ENCODE results near the gene AGAP5. TPM values are rescaled to one million over a fixed set of nuclear protein-coding genes. Genes with fewer than 3 reads are reported as not detected.

AGAP5 gene
- total and polyA plus RNA-seq, 2 of the 8 experiments (the other 6 are each of a cell fraction or from before 2014, with no cell fraction given), result 5.4 to 6.0 TPM

- no peak for TF ChIP-seq CTCF (IDR thresholded peaks at IDR 0.05; ENCODE audit: control extremely low read depth in 1 of 3, insufficient read depth in 1 of 3, low read depth in 1 of 3, low read length in 3 of 3)
- peak; percentile 29; the same call in 1 of the 2 replicates for TF ChIP-seq SIX5 (IDR thresholded peaks at IDR 0.05; ENCODE audit: low read depth, low read length)
- peak; percentile 84; the same call in 1 of the 2 replicates for TF ChIP-seq SP4 (IDR thresholded peaks at IDR 0.05; ENCODE audit: low read length)
- TF ChIP-seq SP2 (IDR thresholded peaks at IDR 0.05; ENCODE audit: low read length), result no peak
- peak; percentile 91 for TF ChIP-seq CREB1 (IDR thresholded peaks at IDR 0.05)
- peak; percentile 94 for TF ChIP-seq POLR2AphosphoS5 (IDR thresholded peaks at IDR 0.05; ENCODE audit: low read depth, low read length)
- no peak for TF ChIP-seq SIRT6 (IDR thresholded peaks at IDR 0.05; ENCODE audit: low read length)
- no peak for TF ChIP-seq FOSL1 (IDR thresholded peaks at IDR 0.05; ENCODE audit: insufficient read depth, low read depth, low read length)
- peak; percentile 79 to 81; a peak in 2 of 4 replicates for TF ChIP-seq HDAC2 (IDR thresholded peaks at IDR 0.05; ENCODE audit: borderline replicate concordance in 1 of 2, low read depth in 2 of 2, low read length in 2 of 2)
- TF ChIP-seq NANOG (IDR thresholded peaks at IDR 0.05; ENCODE audit: insufficient read depth, low read depth, low read length, poor library complexity, severe bottlenecking), result peak; percentile 13
- TF ChIP-seq USF2 (IDR thresholded peaks at IDR 0.05; ENCODE audit: low read length), result no peak
- no peak for TF ChIP-seq CBX5 (IDR thresholded peaks at IDR 0.05; ENCODE audit: low read depth, low read length)
- no peak for TF ChIP-seq ATF3 (IDR thresholded peaks at IDR 0.05; ENCODE audit: insufficient read depth, low read depth, low read length)
- TF ChIP-seq SUZ12 (IDR thresholded peaks at IDR 0.05; ENCODE audit: low read length), result no peak
- TF ChIP-seq NRF1 (IDR thresholded peaks at IDR 0.05; ENCODE audit: low read depth, low read length), result no peak
- 0 out of 2 replicates have a peak, but pooled peaks have one; percentile 26 for TF ChIP-seq EGR1 (IDR thresholded peaks at IDR 0.05; ENCODE audit: borderline replicate concordance, low read depth, low read length)
- no peak for TF ChIP-seq RAD21 (IDR thresholded peaks at IDR 0.05 in 1 of 2, conservative IDR thresholded peaks at IDR 0.05 in 1 of 2; ENCODE audit: low read depth in 2 of 2, low read length in 2 of 2)
- TF ChIP-seq CTBP2 (IDR thresholded peaks at IDR 0.05; ENCODE audit: borderline replicate concordance, insufficient read depth, insufficient read length, low read length), result no peak
- no peak for TF ChIP-seq JUN (IDR thresholded peaks at IDR 0.05; ENCODE audit: low read depth, low read length)
- TF ChIP-seq POU5F1 (IDR thresholded peaks at IDR 0.05; ENCODE audit: low read depth, low read length), result no peak
Observed at GRCh38 chr10:73730153-73730906, 32.4 kb upstream of the AGAP5 start (continued).
